HL-60/S4 (cell line): Measurements from ENCODE around the gene MRGPRF.
"Not testable (repeated sequence)": the region's sequence is repeated elsewhere in the genome, so short reads cannot be mapped to it uniquely, and the experiment has no call there.

Experiments used
- in situ Hi-C: fragments of 300-500 bp; cut with MboI; formaldehyde crosslinking; loops from 2 replicates; pipeline ENCODE4 v1.14.3; 2022; ENCODE audit warnings: low sequenced_read_pairs

Gene MRGPRF

GRCh38 chr11:69004411-69005182, 8.4 kb downstream of the MRGPRF start:
- in situ Hi-C loops, result no loop called here

- in situ Hi-C loops, result no loop called here
Observed at GRCh38 chr11:69003866-69004367, 9.1 kb downstream of the MRGPRF start.

GRCh38 chr11:69003301-69003865, 9.7 kb downstream of the MRGPRF start:
- in situ Hi-C loops, result no loop called here

GRCh38 chr11:69002570-69003231, 10.3 kb downstream of the MRGPRF start:
- in situ Hi-C loops, result no loop called here

GRCh38 chr11:69002110-69002569, 10.9 kb downstream of the MRGPRF start:
- in situ Hi-C loops, result no loop called here

GRCh38 chr11:69001243-69002081, 11.6 kb downstream of the MRGPRF start:
- in situ Hi-C loops, result no loop called here

- in situ Hi-C loops, result no loop called here
Observed at GRCh38 chr11:69000831-69001242, 12.2 kb downstream of the MRGPRF start.

- in situ Hi-C loops, result no loop called here
Observed at GRCh38 chr11:69000391-69000790, 12.7 kb downstream of the MRGPRF start.

GRCh38 chr11:68999748-69000355, 13.2 kb downstream of the MRGPRF start:
- in situ Hi-C loops, result not testable (repeated sequence)

- in situ Hi-C loops, result no loop called here
Observed at GRCh38 chr11:68999093-68999747, 13.8 kb downstream of the MRGPRF start.

- in situ Hi-C loops, result no loop called here
Observed at GRCh38 chr11:68998390-68998911, 14.6 kb downstream of the MRGPRF start.

GRCh38 chr11:68997995-68998348, 15.1 kb downstream of the MRGPRF start:
- in situ Hi-C loops, result no loop called here

GRCh38 chr11:68997124-68997994, 15.7 kb downstream of the MRGPRF start:
- in situ Hi-C loops, result no loop called here

GRCh38 chr11:68996376-68997123, 16.5 kb downstream of the MRGPRF start:
- in situ Hi-C loops, result no loop called here

GRCh38 chr11:68994894-68995285, 18.2 kb downstream of the MRGPRF start:
- in situ Hi-C loops, result no loop called here

GRCh38 chr11:68994161-68994893, 18.7 kb downstream of the MRGPRF start:
- in situ Hi-C loops, result no loop called here

GRCh38 chr11:68993546-68993945, 19.5 kb downstream of the MRGPRF start:
- in situ Hi-C loops, result no loop called here
